HepG2 (cell line): Measurements from ENCODE around the gene UGGT1. TPM values are rescaled to one million over a fixed set of nuclear protein-coding genes. Genes with fewer than 3 reads are reported as not detected.

Experiments used
- ATAC-seq: fragments of 200-7000 bp; cut with Tn5 transposase; 3 replicates; pipeline ENCODE4 v1.9.1; 2020; ENCODE audit warnings: mild to moderate bottlenecking, moderate library complexity
- BruUV-seq: library from RNA; stranded (reverse); fragments of 400-500 nt; replicated peaks from 2 replicates; lab custom pipeline; 2021; lab: Mats Ljungman, UMichigan
- CTCF ChIA-PET: fragments of 300-600 bp; formaldehyde crosslinking; extraction: SDS; loops from one replicate; lab custom pipeline; 2021; ENCODE audit warnings: low total read pairs, inconsistent platforms, low intra/inter-chr PET ratio; lab: Yijun Ruan, JAX
- POLR2A ChIA-PET: fragments of 350-600 bp; sonication (Branson Sonifier 250); formaldehyde crosslinking; loops from one replicate; lab custom pipeline; 2020; ENCODE audit warnings: antibody characterized with exemption, inconsistent platforms; lab: Yijun Ruan, JAX
- DNase-seq: peaks from one replicate; pipeline ENCODE4 v3.0.0-alpha.2; 2015; ENCODE audit warnings: low spot score
- FAIRE-seq: peaks from 3 replicates; lab custom pipeline; 2011; peaks lifted over from hg19 to GRCh38; lab: Jason Lieb, UNC
- H2AFZ ChIP-seq: one replicate; pipeline ENCODE4 v1.6.1; 2011; ENCODE audit warnings: low read length, inconsistent platforms
- H3K27ac ChIP-seq: fragments of 300-600 bp; 3 replicates; pipeline ENCODE4 v1.8.0; 2011; ENCODE audit warnings: mixed run types, mild to moderate bottlenecking, mixed read lengths, low read length, inconsistent platforms; ENCODE audit not compliant: insufficient read depth; ENCODE audit errors: extremely low read length
- H3K27me3 ChIP-seq, 2 experiments: fragments of 200-600 bp in 1 of 2; 2 replicates in 1 of 2; 3 replicates in 1 of 2; pipeline versions ENCODE4 v1.6.0 to v1.8.0; 2011; ENCODE audit warnings: low read length in 2 of 2, mild to moderate bottlenecking in 2 of 2, moderate library complexity in 2 of 2, inconsistent platforms in 1 of 2; ENCODE audit not compliant: insufficient read depth in 2 of 2, control insufficient read depth in 1 of 2
- H3K36me3 ChIP-seq, 2 experiments: fragments of 200-600 bp in 1 of 2; replicated peaks in 1 of 2; 2 replicates in 1 of 2; 3 replicates in 1 of 2; pipeline versions ENCODE4 v1.5.1 to v1.8.0; 2011; ENCODE audit warnings: low read length in 2 of 2, inconsistent platforms in 1 of 2; ENCODE audit not compliant: insufficient read depth in 2 of 2, control insufficient read depth in 1 of 2
- H3K4me1 ChIP-seq: 2 replicates; pipeline ENCODE4 v1.5.1; 2012; ENCODE audit warnings: low read length, inconsistent platforms; ENCODE audit not compliant: insufficient read depth
- H3K4me2 ChIP-seq: 2 replicates; pipeline ENCODE4 v1.6.0; 2011; ENCODE audit warnings: low read depth, low read length, inconsistent platforms
- H3K4me3 ChIP-seq, 3 experiments: fragments of 200-600 bp in 1 of 3; sonication (generic), shearing (Covaris generic) in 1 of 3; replicated peaks in 1 of 3; 2 replicates each; pipeline ENCODE4 v1.5.1; 2011 to 2016; ENCODE audit warnings: low read length in 3 of 3, inconsistent platforms in 2 of 3, low read depth in 2 of 3, mild to moderate bottlenecking in 2 of 3, control low read depth in 1 of 3, mixed read lengths in 1 of 3; ENCODE audit not compliant: insufficient read depth in 1 of 3
- H3K79me2 ChIP-seq: one replicate; pipeline ENCODE4 v1.6.1; 2011; ENCODE audit warnings: low read length, inconsistent platforms; ENCODE audit not compliant: insufficient read depth
- H3K9ac ChIP-seq: 2 replicates; pipeline ENCODE4 v1.6.0; 2011; ENCODE audit warnings: mild to moderate bottlenecking, low read depth, low read length, inconsistent platforms; ENCODE audit not compliant: insufficient read depth
- H3K9me3 ChIP-seq: 2 replicates; pipeline ENCODE4 v1.5.1; 2012; ENCODE audit warnings: mild to moderate bottlenecking, low read length
- H4K20me1 ChIP-seq: 2 replicates; pipeline ENCODE4 v1.6.0; 2011; ENCODE audit warnings: inconsistent platforms, mild to moderate bottlenecking, low read length, moderate library complexity; ENCODE audit not compliant: insufficient read depth
- CHD2 ChIP-seq: IDR thresholded peaks from 2 replicates; pipeline ENCODE4 v1.6.1; 2011; ENCODE audit warnings: low read depth, low read length, improper control_type of control experiment
- MAFF ChIP-seq: IDR thresholded peaks from 2 replicates; pipeline ENCODE4 v1.6.1; 2011; ENCODE audit warnings: low read depth, low read length, improper control_type of control experiment
- MAFG ChIP-seq: sonication (generic); formaldehyde crosslinking; IDR thresholded peaks from 2 replicates; pipeline ENCODE4 v1.5.1; 2020; ENCODE audit warnings: mild to moderate bottlenecking, missing genetic modification reagents
- MAFK ChIP-seq, 2 experiments: IDR thresholded peaks in 1 of 2; conservative IDR thresholded peaks in 1 of 2; 2 replicates each; pipeline ENCODE4 v1.6.1; 2011; ENCODE audit warnings: improper control_type of control experiment in 2 of 2, low read length in 2 of 2
- MAZ ChIP-seq, 2 experiments: sonication (generic) in 1 of 2; formaldehyde crosslinking in 1 of 2; IDR thresholded peaks; 2 replicates each; pipeline versions ENCODE4 v1.5.0 to v1.6.1; 2012 to 2020; ENCODE audit warnings: low read depth in 2 of 2, mild to moderate bottlenecking in 2 of 2, borderline replicate concordance in 1 of 2, improper control_type of control experiment in 1 of 2, low read length in 1 of 2, missing genetic modification reagents in 1 of 2, moderate library complexity in 1 of 2
- NFYC ChIP-seq: IDR thresholded peaks from 2 replicates; pipeline ENCODE4 v1.6.1; 2016; ENCODE audit warnings: missing genetic modification reagents, missing compliant biosample characterization
- PLRG1 ChIP-seq: fragments of 450-650 bp; conservative IDR thresholded peaks from 2 replicates; pipeline ENCODE4 v1.6.1; 2016
- POLR2AphosphoS2 ChIP-seq: IDR thresholded peaks from 2 replicates; pipeline ENCODE4 v1.6.1; 2011; ENCODE audit warnings: low read depth, low read length, improper control_type of control experiment
- TBP ChIP-seq: sonication (generic); formaldehyde crosslinking; IDR thresholded peaks from 2 replicates; pipeline ENCODE4 v1.5.0; 2020; ENCODE audit warnings: missing genetic modification reagents
- ZNF12 ChIP-seq: sonication (generic); formaldehyde crosslinking; IDR thresholded peaks from 2 replicates; pipeline ENCODE4 v1.5.0; 2020; ENCODE audit warnings: missing genetic modification reagents
- ZNF224 ChIP-seq: sonication (generic); formaldehyde crosslinking; IDR thresholded peaks from 2 replicates; pipeline ENCODE4 v1.5.0; 2020; ENCODE audit warnings: mild to moderate bottlenecking, missing genetic modification reagents
- ZNF746 ChIP-seq: sonication (generic); formaldehyde crosslinking; IDR thresholded peaks from 2 replicates; pipeline ENCODE4 v1.8.0; 2022; ENCODE audit warnings: mild to moderate bottlenecking, missing genetic modification reagents
- WGBS: methylation state at CpG from one replicate; pipeline ENCODE4 v1.1.6; 2017; ENCODE audit warnings: low lambda C conversion rate; 5-methylcytosine and 5-hydroxymethylcytosine counted together
- in situ Hi-C: cut with HindIII; loops from 2 replicates; pipeline ENCODE4 v1.10.0; 2017; ENCODE audit warnings: low pct_unique_long_range_greater_than_20kb; ENCODE audit not compliant: extremely low pct_ligation_motif_present
- intact Hi-C: fragments of 100-400 bp; cut with micrococcal nuclease; formaldehyde crosslinking; loops from one replicate; pipeline ENCODE4 v1.10.0; 2022; ENCODE audit not compliant: unreplicated experiment
- polyA plus RNA-seq, 8 experiments: library from polyadenylated mRNA; depleted of rRNA in 3 of 8; stranded (reverse) in 7 of 8; unstranded in 1 of 8; fragments of >200 nt; fragmentation: Illumina TruSeq in 4 of 8; extraction: Trizol in 4 of 8; gene quantifications; 2 replicates each; pipeline versions ENCODE4 v1.2.1 to v1.2.3, GENCODE V29; 2011 to 2016; ENCODE audit warnings: low read depth in 4 of 8, missing spikeins in 1 of 8, mixed read lengths in 1 of 8; ENCODE audit not compliant: insufficient read depth in 1 of 8
- total RNA-seq, 5 experiments: library from RNA; depleted of rRNA; stranded (reverse); fragments of >200 nt; fragmentation: Illumina TruSeq; extraction: Trizol; gene quantifications; 2 replicates each; pipeline ENCODE4 v1.2.3, GENCODE V29; 2016; ENCODE audit warnings: low read depth in 1 of 5
- TF ChIP-seq, protein P1 (sequence below): sonication (generic); formaldehyde crosslinking; conservative IDR thresholded peaks from 2 replicates; pipeline ENCODE4 v1.8.0; 2022; ENCODE audit warnings: low read depth, missing genetic modification reagents

Gene UGGT1
- total and polyA plus RNA-seq, 2 of the 13 experiments (the other 11 are each of a cell fraction or from before 2014, with no cell fraction given), result 35.8 to 83.2 TPM

DNA sequence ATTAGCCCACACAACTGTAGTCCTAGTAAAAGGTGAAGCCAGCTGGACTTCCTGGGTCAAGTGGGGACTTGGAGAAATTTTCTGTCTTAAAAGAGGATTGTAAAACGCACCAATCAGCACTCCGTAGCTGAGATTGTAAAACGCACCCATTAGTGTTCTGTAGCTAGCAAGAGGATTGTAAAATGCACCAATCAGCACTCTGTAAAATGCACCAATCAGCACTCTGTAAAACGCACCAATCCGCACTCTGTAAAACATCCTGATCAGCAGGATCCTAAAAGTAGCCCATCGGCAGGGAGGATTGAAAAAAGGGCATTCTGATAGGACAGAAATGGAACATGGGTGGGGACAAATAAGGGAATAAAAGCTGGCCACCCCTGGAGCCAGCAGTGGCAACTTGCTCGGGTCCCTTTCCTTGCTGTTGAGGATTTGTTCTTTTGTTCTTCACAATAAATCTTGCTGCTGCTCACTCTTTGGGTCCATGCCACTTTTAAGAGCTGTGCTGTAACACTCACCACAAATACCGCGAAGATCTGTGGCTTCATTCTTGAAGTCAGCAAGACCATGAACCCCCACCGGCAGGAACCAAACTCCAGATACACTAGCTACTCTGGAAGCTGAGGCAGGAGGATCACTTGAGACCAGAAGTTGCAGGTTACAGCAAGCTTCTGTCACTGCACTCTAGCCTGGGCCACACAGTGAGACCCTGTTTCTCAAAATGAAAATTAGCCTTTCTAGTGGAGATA is 125.1 kb downstream of the UGGT1 start:
- no peak; the same call in 2 of the 3 replicates for ATAC-seq
- intact Hi-C loops, result no loop called here
- 80% methylated on average over 10 of the region's 10 CpGs for WGBS
- no peak for FAIRE-seq
- no TSS peak for BruUV-seq
- Histone ChIP-seq H3K9me3 (no peaks in the 10 kb centered on the region), H3K9ac (no peak overlapping the region), H3K4me1 (peaks cover 14% of the 10 kb centered on the region), H3K27me3 (no peaks in the 10 kb centered on the region; a peak in 1 of 5 replicates), H3K4me2 (no peak overlapping the region), H4K20me1 (no peaks in the 10 kb centered on the region), H3K36me3 (no peaks in the 10 kb centered on the region), H3K4me3 (no peak overlapping the region), H2AFZ (no peak overlapping the region), H3K79me2 (no peaks in the 10 kb centered on the region), H3K27ac (no peak overlapping the region)
- TF ChIP-seq ZNF746 (no peak), MAFK (conservative IDR thresholded peaks at IDR 0.05 in 1 of 2, IDR thresholded peaks at IDR 0.05 in 1 of 2; ENCODE audit: low read length in 2 of 2) (peak; percentile 44 to 76; a peak in 3 of 4 replicates), NFYC (CRISPR knock-in tag) (peak; percentile 49), MAFF (peak; percentile 66)
- no peak for DNase-seq
- in situ Hi-C loops, result no loop called here
- CTCF ChIA-PET, result no interaction called here
- POLR2A ChIA-PET, result interaction anchor here (0.8 kb wide), 1 partner anchor 20 kb away, joined by 4 read pairs; no protein-coding TSS in a partner anchor

DNA sequence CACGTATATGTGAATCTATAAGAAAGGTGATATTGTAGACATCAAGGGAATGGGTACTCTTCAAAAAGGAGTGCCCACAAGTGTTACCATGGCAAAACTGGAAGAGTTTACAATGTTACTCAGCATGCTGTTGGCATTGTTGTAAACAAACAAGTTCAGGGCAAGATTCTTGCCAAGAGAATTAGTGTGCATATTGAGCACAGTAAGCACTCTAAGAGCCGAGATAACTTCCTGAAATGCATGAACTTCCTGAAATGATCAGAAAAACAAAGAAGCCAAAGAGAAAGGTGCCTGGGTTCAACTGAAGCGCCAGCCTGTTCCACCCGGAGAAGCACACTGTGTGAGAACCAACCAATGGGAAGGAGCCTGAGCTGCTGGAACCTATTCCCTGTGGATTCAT is 126.7 kb downstream of the UGGT1 start:
- intact Hi-C loops (no loop called here), in situ Hi-C loops (no loop called here)
- Histone ChIP-seq H2AFZ (no peak overlapping the region), H3K36me3 (no peaks in the 10 kb centered on the region), H3K9me3 (no peaks in the 10 kb centered on the region), H3K9ac (no peak overlapping the region), H3K79me2 (no peaks in the 10 kb centered on the region), H4K20me1 (no peaks in the 10 kb centered on the region), H3K27me3 (no peaks in the 10 kb centered on the region; a peak in 1 of 5 replicates), H3K4me2 (no peak overlapping the region), H3K4me3 (no peak overlapping the region), H3K27ac (no peak overlapping the region), H3K4me1 (peaks cover 14% of the 10 kb centered on the region)
- no TSS peak for BruUV-seq
- DNase-seq, result no peak
- no peak for ATAC-seq
- POLR2A ChIA-PET, result no interaction called here
- CTCF ChIA-PET, result no interaction called here
- 76% methylated on average over 4 of the region's 4 CpGs for WGBS
- no peak for FAIRE-seq
- TF ChIP-seq TBP (no peak), CHD2 (no peak), PLRG1 (no peak), ZNF224 (CRISPR knock-in tag) (no peak), POLR2AphosphoS2 (no peak), ZNF12 (CRISPR knock-in tag) (no peak), MAZ (IDR thresholded peaks at IDR 0.05; ENCODE audit: borderline replicate concordance, low read depth, low read length) (no peak), MAZ (CRISPR knock-in tag; IDR thresholded peaks at IDR 0.05; ENCODE audit: low read depth) (no peak), MAFG (CRISPR knock-in tag) (no peak)
- TF ChIP-seq, protein P1, sequence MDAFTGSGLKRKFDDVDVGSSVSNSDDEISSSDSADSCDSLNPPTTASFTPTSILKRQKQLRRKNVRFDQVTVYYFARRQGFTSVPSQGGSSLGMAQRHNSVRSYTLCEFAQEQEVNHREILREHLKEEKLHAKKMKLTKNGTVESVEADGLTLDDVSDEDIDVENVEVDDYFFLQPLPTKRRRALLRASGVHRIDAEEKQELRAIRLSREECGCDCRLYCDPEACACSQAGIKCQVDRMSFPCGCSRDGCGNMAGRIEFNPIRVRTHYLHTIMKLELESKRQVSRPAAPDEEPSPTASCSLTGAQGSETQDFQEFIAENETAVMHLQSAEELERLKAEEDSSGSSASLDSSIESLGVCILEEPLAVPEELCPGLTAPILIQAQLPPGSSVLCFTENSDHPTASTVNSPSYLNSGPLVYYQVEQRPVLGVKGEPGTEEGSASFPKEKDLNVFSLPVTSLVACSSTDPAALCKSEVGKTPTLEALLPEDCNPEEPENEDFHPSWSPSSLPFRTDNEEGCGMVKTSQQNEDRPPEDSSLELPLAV (CRISPR knock-in tag), result no peak
